ENCODE data around the gene TNS3.

TNS3 gene

GRCh38 chr7:47418601-47419309 lies 163.2 kb downstream of the TNS3 start:
- H3K27ac ChIP-seq = no peak overlapping the region
- no peak for DNase-seq (ENCODE audit: low read depth, low spot score)
- H3K9me3 ChIP-seq (ENCODE audit: low read depth, low read length) = no peaks in the 10 kb centered on the region
- no peak overlapping the region for H3K4me3 ChIP-seq
- TF ChIP-seq POLR2AphosphoS5 (IDR thresholded peaks at IDR 0.05; ENCODE audit: borderline replicate concordance, low read depth, low read length) (no peak), EZH2 (IDR thresholded peaks at IDR 0.05) (no peak), FOXP2 (optimal IDR thresholded peaks at IDR 0.05; ENCODE audit: control extremely low read depth, extremely low read length, insufficient read depth) (no peak)
- H3K36me3 ChIP-seq (ENCODE audit: insufficient read depth, low read length) = no peaks in the 10 kb centered on the region
- no peak overlapping the region for H3K9ac ChIP-seq (ENCODE audit: insufficient read length)

- no peaks in the 10 kb centered on the region for H3K36me3 ChIP-seq (ENCODE audit: insufficient read depth, low read length)
- TF ChIP-seq FOXP2 (optimal IDR thresholded peaks at IDR 0.05; ENCODE audit: control extremely low read depth, extremely low read length, insufficient read depth) (no peak), POLR2AphosphoS5 (IDR thresholded peaks at IDR 0.05; ENCODE audit: borderline replicate concordance, low read depth, low read length) (no peak), EZH2 (IDR thresholded peaks at IDR 0.05) (no peak)
- no peak overlapping the region for H3K27ac ChIP-seq
- DNase-seq (ENCODE audit: low read depth, low spot score) = no peak
- no peaks in the 10 kb centered on the region for H3K9me3 ChIP-seq (ENCODE audit: low read depth, low read length)
- no peak overlapping the region for H3K4me3 ChIP-seq
- H3K9ac ChIP-seq (ENCODE audit: insufficient read length) = no peak overlapping the region
Measured at GRCh38 chr7:47416492-47417480, 165.1 kb downstream of the TNS3 start.

GRCh38 chr7:47415318-47416212 lies 166.3 kb downstream of the TNS3 start:
- Histone ChIP-seq H3K9ac (ENCODE audit: insufficient read length) (no peak overlapping the region), H3K27ac (no peak overlapping the region), H3K4me3 (no peak overlapping the region), H3K36me3 (ENCODE audit: insufficient read depth, low read length) (no peaks in the 10 kb centered on the region), H3K9me3 (ENCODE audit: low read depth, low read length) (no peaks in the 10 kb centered on the region)
- DNase-seq (ENCODE audit: low read depth, low spot score) = no peak
- TF ChIP-seq FOXP2 (optimal IDR thresholded peaks at IDR 0.05; ENCODE audit: control extremely low read depth, extremely low read length, insufficient read depth) = no peak
- TF ChIP-seq EZH2 (IDR thresholded peaks at IDR 0.05) = no peak
- no peak for TF ChIP-seq POLR2AphosphoS5 (IDR thresholded peaks at IDR 0.05; ENCODE audit: borderline replicate concordance, low read depth, low read length)

GRCh38 chr7:47414342-47415317 lies 167.3 kb downstream of the TNS3 start:
- Histone ChIP-seq H3K36me3 (ENCODE audit: insufficient read depth, low read length) (no peaks in the 10 kb centered on the region), H3K9ac (ENCODE audit: insufficient read length) (no peak overlapping the region), H3K27ac (no peak overlapping the region), H3K9me3 (ENCODE audit: low read depth, low read length) (no peaks in the 10 kb centered on the region), H3K4me3 (no peak overlapping the region)
- DNase-seq (ENCODE audit: low read depth, low spot score) = no peak
- no peak for TF ChIP-seq EZH2 (IDR thresholded peaks at IDR 0.05)
- TF ChIP-seq FOXP2 (optimal IDR thresholded peaks at IDR 0.05; ENCODE audit: control extremely low read depth, extremely low read length, insufficient read depth) = no peak
- no peak for TF ChIP-seq POLR2AphosphoS5 (IDR thresholded peaks at IDR 0.05; ENCODE audit: borderline replicate concordance, low read depth, low read length)

- H3K36me3 ChIP-seq (ENCODE audit: insufficient read depth, low read length) = no peaks in the 10 kb centered on the region
- H3K9me3 ChIP-seq (ENCODE audit: low read depth, low read length) = no peaks in the 10 kb centered on the region
- H3K27ac ChIP-seq = no peak overlapping the region
- DNase-seq (ENCODE audit: low read depth, low spot score) = no peak
- no peak overlapping the region for H3K4me3 ChIP-seq
- no peak overlapping the region for H3K9ac ChIP-seq (ENCODE audit: insufficient read length)
- TF ChIP-seq POLR2AphosphoS5 (IDR thresholded peaks at IDR 0.05; ENCODE audit: borderline replicate concordance, low read depth, low read length) (no peak), EZH2 (IDR thresholded peaks at IDR 0.05) (no peak), FOXP2 (optimal IDR thresholded peaks at IDR 0.05; ENCODE audit: control extremely low read depth, extremely low read length, insufficient read depth) (no peak)
Measured at GRCh38 chr7:47413526-47414341, 168.2 kb downstream of the TNS3 start.

GRCh38 chr7:47411901-47412300 lies 170.0 kb downstream of the TNS3 start:
- Histone ChIP-seq H3K9me3 (ENCODE audit: low read depth, low read length) (no peaks in the 10 kb centered on the region), H3K27ac (no peak overlapping the region), H3K9ac (ENCODE audit: insufficient read length) (no peak overlapping the region), H3K36me3 (ENCODE audit: insufficient read depth, low read length) (no peaks in the 10 kb centered on the region), H3K4me3 (no peak overlapping the region)
- no peak for DNase-seq (ENCODE audit: low read depth, low spot score)
- TF ChIP-seq POLR2AphosphoS5 (IDR thresholded peaks at IDR 0.05; ENCODE audit: borderline replicate concordance, low read depth, low read length) (no peak), EZH2 (IDR thresholded peaks at IDR 0.05) (no peak), FOXP2 (optimal IDR thresholded peaks at IDR 0.05; ENCODE audit: control extremely low read depth, extremely low read length, insufficient read depth) (no peak)
